NCI-H128 (cell line): ENCODE data around the gene UXS1.
A peak's percentile ranks its signal among the peaks of the same experiment; 100 is the strongest.

Experiments
- DNase-seq: peaks from one replicate; lab custom pipeline; 2025; ENCODE audit not compliant: unreplicated experiment; lab: John Stamatoyannopoulos, UW

The UXS1 gene

DNA sequence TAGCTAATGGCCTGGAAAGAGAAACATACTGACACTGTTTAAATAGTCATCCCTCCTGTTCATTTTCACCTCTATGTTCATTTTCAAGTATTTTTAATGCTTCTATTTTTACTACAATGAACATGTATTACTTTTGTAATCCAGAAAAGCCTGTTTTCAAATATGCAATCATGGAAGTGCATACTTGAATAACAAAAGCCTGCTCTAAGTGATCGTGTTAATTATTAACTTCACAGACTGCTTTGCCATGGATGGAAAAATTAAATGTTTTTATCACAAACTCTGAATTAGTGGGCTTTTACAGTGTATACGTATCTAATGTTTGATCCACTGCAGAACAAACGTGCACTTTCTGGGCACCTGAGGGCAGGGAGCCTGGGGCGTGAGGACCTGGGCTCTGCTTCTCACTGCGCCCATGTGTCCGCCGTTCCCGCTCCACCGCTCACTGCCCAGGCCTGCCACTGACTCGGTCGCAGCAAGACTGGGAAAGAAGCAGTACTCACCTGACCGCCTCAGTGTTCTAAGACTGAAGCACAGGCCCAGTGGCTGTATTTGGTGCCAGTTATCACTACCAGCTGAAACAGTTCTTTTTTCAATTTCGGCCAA is 80.6 kb downstream of the UXS1 start:
- no peak for DNase-seq

DNA sequence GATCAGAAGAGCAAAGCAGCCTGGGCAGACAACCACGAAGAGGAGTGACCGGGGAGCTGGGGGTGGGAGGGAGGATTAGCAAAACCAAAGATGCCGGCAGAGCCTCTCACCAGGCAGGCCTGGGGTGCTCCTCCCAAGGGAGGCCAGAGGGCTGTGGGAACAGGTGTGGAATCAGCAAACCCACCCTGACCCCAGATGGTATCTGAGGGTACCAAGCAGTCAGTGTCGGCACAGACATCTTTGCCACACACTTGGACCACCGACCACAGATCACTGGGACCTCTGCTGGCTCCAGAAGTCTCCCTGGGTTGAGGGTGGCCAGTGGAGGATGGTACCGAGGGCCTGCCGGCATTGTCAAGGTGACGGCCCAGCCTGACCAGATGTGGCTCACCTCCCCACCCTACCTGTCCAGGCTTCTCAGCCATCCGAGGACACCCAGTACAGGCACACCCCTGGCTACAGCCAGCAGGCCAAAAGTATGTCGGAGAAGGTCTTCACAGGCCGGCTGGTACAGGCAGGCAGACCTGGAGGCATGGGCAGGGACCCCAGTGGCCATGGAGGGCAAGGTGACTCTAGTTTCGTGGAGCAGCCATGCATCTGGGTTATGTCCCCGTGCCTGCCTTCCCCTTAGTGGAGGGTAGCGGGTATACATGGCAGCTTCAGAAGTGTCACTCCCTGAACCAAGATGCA is 82.1 kb downstream of the UXS1 start:
- no peak for DNase-seq

DNA sequence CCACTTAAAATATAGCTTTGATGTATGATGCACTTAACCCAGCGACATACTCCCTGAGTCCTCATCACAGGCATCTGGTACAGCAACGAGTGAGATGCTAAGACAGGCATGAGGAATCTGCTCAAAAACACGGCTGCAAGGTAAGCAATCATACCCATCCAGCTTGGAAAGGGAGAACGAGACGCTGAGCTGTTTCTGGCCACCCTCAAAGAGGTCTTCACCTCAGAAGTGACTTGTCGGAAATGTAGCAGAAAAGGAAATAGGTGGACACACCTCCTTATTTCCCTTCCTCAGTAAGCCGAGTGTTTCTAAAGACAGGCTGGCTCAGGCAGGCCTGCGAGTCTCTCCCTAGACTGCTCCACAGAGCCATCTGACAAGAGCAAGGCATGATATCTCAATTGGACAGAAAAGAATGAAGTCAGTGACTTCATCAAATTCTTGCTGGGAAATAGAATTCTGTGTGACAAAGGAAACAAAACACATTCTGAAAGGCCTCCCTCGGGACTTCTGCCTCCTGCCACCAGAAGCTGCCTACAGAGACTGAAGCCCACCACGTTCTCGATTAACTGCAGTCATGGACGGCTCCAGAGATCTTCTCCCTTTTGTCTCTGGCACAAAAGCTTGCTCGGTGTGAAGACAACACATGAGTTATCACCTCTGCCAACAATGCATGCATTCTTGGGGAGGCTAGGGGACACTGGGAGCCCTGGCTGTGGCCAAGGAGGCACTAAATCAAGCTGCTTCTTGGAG is 84.3 kb downstream of the UXS1 start:
- no peak for DNase-seq

DNA sequence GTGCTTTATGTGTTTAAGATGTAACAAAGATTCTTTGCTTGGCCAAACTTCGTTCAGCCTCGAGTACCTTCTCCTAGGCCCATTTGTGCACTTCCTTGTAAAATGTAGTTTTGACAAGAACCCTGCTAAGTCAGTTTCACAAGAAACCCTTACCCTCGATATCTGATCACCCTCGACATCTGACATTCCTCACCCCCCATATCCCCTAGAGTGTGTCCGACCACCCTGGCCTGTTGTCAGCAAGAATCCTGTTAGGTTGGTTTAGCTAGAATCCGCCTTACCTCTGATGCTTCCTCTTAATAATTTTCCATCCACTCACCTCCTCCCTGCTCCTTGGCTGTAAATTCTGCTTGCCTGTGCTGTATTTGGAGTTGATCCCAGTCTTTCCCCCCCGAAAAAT is 85.3 kb downstream of the UXS1 start:
- no peak for DNase-seq

DNA sequence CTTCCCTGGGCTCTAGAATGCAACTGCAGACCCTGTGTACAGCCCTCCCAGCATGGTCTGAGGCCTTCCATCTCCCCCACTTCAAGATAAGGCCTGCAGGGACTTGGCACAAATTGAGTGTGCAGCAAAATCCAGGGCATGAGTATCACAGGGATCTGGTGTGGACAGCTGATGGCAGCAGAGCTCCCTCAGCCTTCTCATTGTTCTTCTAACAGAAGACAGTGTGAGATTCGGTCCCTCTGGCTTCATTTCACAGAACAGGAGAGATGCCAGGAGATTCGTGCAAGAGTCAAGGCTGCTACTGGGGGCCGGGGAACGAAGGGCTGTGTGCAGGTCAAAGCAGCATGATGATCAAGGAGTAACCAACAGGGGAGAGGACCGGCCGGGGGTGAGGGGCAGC is 85.8 kb downstream of the UXS1 start:
- no peak for DNase-seq

DNA sequence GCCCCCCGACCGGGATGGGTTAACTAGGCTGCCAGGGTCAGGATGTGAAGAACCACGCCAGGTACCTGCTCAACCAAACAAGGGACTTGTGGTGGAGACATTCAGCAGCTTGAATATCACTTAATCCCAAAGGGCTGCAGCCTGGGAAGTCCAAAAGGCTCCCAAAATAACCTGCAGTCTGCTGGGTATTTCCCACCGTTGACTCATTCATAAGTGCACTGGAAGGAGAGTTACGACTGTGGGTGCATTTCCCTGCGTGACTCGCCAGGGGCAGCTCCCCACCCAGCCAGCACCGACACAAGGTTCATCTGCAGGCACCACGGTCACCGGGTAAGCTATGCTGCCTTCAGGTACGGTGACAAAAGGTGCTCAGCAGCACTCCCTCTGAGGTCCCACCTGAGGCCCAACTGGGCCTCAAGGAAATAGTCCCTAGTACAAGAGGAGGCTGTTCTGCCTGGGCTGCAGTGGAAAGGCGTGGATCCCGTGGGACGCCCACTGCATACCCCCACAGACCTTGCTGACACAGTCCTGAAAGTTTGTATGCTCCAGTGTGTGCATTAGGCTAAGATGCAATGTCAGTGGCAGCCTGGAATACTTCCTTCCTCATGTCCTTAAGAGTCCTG is 86.5 kb downstream of the UXS1 start:
- DNase-seq = no peak

DNA sequence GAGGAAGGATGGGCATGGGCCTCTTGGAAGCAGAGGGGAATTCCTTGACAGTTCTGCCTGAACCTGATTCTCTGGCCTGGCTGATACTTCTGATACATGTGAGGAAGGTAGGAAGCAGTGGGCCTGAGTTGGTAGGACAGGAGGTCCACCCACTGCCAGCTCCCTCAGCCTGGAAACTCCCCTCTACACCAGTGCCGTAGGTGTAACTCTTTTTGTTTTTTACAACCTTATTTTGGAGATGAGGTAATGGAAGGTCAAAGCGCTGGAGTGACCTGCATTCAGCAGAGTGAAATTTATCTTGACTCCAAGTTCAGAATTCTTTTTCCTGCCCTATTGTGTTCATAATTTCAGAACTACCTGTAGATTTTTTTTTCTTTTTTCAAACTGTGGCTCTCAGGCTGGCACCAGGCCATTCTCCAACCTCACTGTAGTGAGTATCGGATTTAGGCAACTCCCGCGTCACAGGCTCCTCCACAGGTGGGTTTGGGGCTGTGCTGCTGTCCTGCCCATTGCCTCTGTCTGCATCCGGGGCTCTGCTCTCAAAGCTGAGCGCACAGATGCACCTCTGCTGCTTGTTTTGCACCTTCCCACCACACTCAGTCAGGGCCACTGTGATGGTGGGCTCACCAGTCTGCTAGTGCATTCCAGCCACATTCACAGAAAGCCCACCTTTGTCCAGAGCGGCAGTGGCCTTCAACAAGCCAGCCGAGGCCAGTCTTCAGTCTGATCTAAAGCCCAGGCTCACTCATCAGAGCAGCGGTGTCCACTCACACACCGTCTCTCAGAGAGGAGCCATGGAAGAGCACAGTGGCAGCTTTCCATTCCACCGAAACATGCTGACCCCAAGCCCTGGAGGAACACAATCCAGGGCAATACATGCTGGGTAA is 87.2 kb downstream of the UXS1 start:
- no peak for DNase-seq

DNA sequence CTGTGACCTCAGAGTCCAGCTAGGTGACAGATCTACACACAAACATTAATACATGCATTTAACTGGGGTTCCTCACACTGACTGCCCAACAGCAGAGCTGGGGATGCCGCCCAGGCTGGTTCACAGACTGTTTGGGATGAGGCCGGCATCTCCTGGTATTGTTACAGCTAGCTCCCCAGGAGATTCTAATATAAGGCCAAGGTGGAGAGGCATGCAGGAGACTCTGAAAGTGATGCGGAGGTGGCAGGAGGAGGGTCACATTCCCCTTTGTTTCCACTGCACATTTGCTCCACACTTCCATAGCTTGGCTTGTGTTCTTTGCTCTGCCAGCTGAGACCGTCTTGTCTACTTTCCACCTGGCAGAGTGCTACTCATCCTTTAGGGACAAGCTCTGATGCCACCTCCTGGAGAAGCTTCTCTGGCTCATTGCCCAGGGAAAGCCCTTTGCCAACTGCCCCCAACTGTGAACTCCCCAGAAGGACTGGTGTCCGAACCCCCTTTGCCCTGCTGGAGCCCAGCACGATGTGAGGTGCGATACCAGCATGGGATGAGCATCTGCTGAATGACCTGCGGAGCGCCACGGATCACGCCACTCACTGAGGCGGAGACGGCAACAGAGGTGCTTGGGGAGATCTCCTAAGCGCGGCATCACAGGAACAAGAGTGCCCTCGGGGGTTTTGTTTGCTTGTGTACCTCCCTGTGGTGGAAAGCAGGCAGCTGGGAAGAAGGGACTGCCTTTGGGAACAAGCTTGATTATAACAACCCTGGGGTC is 88.8 kb downstream of the UXS1 start:
- DNase-seq = no peak

DNA sequence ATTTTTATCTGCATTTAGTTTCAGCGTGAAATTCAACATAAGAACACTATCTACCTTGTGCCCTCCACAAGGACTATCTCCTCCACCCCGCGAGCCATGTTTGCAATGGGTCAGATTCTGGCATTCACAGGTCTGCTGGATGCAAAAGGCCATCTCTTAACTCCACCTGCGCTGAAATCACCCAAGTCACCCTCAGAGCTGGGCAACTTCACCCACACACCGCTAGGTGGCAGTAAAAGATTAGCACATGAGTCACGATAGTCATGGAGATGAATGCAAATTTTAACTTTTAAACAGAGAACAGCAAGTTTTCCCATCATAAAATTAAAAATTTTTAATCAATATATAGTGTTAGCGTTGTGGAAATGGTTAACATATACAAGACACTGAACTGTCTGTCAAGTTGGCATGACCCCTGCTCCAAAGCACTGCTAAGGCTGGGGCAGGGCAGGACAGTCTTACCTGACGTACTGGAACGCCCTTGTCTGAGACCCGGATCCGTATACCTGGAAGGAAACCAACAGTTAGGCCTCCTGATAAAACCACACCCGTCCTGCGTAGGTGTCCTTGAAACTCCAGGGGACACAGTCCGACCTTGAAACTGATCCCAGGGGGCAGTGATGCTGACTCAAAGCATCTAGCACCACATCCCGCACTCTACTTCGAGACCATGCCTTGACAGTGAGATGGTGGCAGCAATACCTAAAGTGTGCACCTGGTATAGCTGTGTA is 89.6 kb downstream of the UXS1 start:
- DNase-seq = peak; percentile 77

DNA sequence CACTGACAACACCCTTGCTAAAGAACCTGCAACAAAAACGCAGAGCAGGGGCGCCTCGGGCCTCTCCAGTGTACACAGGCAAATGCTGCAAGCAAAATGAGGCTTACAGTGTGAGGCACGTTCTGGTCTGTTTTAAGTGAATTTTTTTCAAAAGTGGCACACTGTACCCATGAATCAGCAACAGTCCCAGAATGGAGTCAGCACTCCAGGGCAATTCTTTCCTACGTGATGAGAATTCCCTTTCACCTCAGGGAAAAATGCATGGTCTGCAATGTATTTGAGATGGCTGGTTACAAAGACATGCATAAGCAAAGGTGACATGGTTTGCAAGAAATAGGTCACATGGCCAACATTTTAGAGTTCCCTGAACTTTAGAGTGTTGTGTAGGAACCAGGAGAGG is 94.4 kb downstream of the UXS1 start:
- no peak for DNase-seq

DNA sequence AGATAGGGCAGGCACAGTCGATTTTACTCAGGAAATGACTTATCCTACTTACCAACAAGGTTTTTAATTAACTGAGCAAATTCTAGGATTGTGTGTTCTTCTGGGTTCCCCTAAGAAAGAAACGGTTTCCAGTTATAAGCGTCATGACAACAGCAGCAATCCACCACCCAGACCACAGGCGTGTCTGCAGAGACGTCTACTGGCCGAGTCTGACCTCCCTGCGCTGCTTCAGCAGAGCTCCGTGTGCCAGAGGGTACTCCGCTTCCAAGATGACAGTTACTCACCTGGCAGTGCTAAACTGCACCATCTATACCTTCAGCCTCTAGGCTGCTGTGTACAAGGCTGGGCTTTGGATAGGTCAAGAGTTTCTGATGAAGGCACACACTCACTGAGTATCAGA is 95.4 kb downstream of the UXS1 start:
- no peak for DNase-seq

DNA sequence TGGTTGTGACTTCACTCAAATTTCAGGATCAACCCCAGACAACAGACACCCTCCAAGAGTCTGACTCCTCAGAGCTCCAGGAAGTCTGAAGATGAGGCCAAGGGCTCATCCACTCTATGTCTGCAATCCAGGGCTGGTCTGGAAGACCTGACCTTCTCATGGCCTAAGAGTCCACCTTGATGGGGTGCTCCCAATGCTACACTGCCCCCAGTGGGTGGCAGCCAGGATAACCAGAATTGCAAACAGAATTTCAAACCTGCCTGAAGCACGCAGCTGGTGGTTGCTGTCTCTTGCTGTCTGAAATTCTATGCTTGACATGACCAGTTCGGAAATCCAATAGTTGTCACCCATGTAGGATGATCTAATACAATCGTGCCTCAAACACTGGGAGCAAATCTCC is 96.0 kb downstream of the UXS1 start:
- no peak for DNase-seq

DNA sequence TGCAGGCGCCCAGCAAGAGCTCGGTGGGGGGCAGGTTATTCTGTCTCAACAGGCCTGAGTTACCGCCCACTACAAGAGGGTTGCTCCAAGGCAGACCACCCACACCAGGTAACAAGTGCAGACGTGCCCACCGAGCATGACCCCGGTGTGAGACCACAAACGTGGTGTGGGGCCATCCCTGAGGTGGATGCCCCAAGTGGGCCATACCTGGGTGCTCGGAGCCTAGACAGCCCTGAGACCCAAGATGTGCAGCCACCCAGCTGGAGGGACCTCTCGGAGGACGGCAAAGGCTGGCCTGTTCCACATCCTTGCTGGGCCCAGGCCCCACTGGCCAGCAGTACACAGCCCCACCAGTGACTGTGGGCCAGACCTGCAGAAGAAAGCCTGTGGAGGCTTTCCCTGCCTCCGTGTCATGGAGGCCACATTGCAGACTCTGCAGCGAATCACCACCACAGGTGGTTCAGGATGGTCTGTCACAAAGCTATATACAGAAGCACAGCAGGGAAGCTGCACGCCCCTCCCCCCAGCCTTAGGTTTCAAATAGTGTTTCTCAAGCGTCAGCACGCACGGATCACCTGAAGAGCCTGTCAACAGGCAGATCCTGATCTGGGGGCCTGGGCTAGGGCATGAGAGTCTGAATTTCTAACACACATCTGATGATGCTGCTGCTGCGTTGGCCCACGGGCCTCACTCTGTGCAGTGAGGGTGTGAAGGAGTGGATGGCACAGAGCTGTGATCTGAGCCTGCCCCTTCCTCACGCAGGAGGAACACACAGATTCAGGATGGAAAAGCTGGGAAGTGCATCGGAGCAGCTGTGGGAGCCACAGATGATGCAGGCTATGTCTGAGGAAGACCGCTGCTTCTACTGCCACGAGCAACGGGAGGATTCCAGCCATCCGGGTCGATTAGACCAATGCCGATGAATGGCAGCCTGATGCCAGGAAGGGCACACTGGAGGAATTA is 96.8 kb downstream of the UXS1 start:
- DNase-seq = no peak

DNA sequence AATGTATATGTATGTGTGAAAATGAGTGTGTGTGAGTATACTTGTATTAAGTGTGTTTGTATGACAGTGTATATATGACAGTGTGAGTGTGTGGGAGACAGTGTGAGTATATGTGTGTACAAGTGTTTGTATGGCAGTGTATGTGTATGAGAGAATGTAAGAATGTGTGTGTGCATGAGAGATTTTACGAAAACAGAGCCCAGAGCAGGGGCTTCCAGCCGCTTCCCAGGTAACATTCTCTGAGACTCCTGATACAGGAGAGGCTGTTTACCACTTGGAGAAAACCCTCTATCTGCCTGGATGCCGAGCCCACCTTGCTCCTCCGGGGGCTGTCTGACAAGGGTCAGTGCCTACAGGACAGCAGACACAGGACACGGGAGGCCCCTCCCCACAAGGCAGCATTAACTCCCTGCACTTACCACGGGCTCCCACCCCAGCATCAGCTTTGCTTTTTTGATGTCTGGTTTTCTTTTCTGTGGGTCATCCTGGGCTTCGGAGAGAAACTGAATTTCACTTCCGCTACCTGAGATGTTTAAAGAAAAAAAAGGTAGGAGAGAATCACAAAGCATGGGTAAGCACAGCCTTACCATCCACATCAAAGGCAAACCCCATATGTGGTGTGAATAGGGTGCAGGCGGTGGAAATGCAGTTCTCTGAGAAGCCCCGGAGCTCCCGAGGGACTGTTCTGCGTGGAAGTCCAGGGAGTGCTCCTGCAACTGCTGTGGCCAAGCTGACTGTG is 97.6 kb downstream of the UXS1 start:
- DNase-seq = no peak

DNA sequence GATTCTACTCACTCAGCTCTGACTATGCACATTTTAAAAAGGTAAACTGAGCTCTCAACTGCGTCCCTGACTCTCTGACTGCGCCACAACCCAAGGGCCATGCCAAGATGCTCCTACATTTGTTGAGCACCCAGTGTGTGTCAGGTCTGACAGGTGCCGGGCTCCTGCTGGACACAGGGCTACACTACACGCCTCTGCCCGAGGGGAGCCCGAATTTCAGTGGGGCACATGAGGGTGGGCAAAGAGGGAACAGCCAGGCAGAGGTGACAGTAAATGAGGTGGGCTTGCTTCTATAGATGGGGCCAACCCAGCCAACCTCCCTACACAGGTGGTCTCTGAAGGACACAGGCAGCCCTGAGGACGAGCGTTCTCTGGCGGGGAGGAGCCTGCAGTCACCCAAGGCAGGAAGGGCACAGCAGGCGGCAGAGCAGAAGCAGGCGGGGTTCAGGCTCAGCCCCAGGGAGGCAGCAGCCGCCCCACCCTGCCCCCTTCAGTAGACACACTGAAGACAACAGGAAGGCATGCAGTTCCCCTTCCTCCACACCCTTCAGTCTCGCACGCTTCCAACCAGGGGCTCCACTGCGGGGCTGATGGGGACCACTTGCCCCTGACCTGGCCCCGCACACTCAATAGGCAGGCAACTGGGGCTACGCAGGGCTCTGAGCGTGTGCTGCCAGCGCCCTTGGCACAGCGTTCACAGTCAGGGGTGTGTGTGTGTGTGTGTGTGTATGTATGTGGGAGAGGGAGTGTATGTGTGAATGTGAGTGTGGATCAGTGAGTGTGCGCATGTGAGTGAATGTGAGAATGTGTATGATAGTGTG is 98.4 kb downstream of the UXS1 start:
- no peak for DNase-seq

DNA sequence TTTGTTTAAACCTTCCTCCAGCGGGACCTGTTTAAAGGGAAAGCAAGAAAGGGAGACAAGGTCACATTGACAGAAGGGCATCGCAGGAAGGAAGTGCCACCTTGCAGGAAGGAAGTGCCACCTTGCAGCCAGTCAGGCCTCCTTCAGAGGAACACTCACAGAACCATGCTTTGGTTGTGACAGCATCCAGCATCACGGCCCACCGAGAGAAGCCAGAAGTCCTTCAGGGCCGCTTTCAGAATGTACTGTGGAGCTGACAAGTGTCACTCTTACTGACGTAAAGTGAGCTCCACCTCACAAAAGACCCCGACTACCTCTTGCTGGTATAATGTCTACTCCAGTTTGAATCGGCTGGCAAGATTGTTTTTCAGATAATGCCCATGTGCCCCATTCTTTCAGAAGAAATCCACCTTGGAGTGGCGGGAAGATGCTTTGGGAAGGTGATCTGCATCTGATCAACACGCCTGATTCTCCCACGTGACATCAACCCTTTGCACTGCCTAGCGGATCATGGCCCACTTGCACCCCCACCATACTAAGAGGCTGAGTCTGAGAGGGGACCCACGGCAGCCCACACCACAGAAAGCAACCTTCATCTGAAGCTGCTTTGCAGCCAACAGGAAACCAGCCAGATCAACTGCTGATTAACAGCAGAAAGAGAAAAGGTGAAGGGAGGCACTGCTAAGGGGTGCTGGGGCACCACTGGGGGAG is 99.8 kb downstream of the UXS1 start:
- no peak for DNase-seq
